Right cardiac atrium (tissue), 5 donors: ENCODE results near the gene CHTF8. TPM values are rescaled to one million over a fixed set of nuclear protein-coding genes. Genes with fewer than 3 reads are reported as not detected.

Experiments
- ATAC-seq, 2 donors: fragments of 200-7000 bp; cut with Tn5 transposase; one replicate each; pipeline versions ENCODE4 v1.8.0 to v1.9.1; 2020; ENCODE audit warnings: moderate library complexity in 2 of 2, mild to moderate bottlenecking in 1 of 2
- DNase-seq, 3 donors: peaks; one replicate each; pipeline ENCODE4 v3.0.0-alpha.2; 2020
- H3K27ac ChIP-seq: one replicate; pipeline ENCODE4 v1.5.1; 2013; ENCODE audit warnings: mild to moderate bottlenecking, low read length, control low read depth, moderate library complexity
- H3K27me3 ChIP-seq: one replicate; pipeline ENCODE4 v1.6.1; 2013; ENCODE audit not compliant: control insufficient read depth, insufficient read depth
- H3K4me1 ChIP-seq: one replicate; pipeline ENCODE4 v1.6.1; 2013; ENCODE audit warnings: low read length; ENCODE audit not compliant: control insufficient read depth, insufficient read depth
- H3K4me3 ChIP-seq: one replicate; pipeline ENCODE4 v1.5.1; 2013; ENCODE audit warnings: low read length, control low read depth
- H3K9me3 ChIP-seq: one replicate; pipeline ENCODE4 v1.6.1; 2013; ENCODE audit warnings: low read length; ENCODE audit not compliant: control insufficient read depth
- WGBS: extraction: QIAGEN DNeasy Blood & Tissue Kit; methylation state at CpG from one replicate; pipeline ENCODE4 v1.1.7; 2013; 5-methylcytosine and 5-hydroxymethylcytosine counted together
- intact Hi-C, 4 donors: fragments of 100-400 bp; cut with DNase I; formaldehyde crosslinking; loops; one replicate each; pipeline versions ENCODE4 v1.11.0 to v1.14.0; 2022 to 2023
- long read RNA-seq, 4 donors: library from polyadenylated mRNA; unstranded; transcript quantifications; one replicate each; pipeline ENCODE4 v2.0.0, GENCODE V29; 2020 to 2021
- polyA plus RNA-seq: library from polyadenylated mRNA; stranded (reverse); fragments of 200-250 nt; gene quantifications from one replicate; pipeline ENCODE4 v1.2.3, GENCODE V29; 2013
- total RNA-seq, 4 donors: library from RNA; stranded (reverse); fragmentation: NEBNext Ultra II Directional; extraction: Animal tissue kit (Norgen Biotek cat#: 25700); gene quantifications; one replicate each; pipeline ENCODE4 v1.2.1, GENCODE V29; 2021
- donor health status: healthy with polysubstance abuse.
- donor health status: DM: no; HTN: yes; CAD: no.
- donor health status: DM: no; HTN: no; CAD: no.
- donor health status: DM: no; HTN: yes; CAD: no; lungs with severe emphysema.
- donor health status: DM: yes; HTN: yes; CAD: no.

CHTF8 gene
- total RNA-seq: 10 to 100 TPM; 48.5 to 60.3 (median 54.1) TPM
- 29.6 TPM for polyA plus RNA-seq
- long read RNA-seq, donor 1, transcript CHTF8-203 (4 exons, 2,903 nt): major isoform, 11 of 30 reads
- long read RNA-seq, donor 1, transcript CHTF8-201 (1 exons, 2,561 nt): minor isoform, 5 of 30 reads
- long read RNA-seq, donor 1, transcript CHTF8-205 (3 exons, 856 nt): minor isoform, 9 of 30 reads
- long read RNA-seq, donor 1, partial matches to known transcripts: 0 of 30 reads
- long read RNA-seq, donor 1, other reads (novel, unspliced or antisense): 2 of 30 reads
- long read RNA-seq, donor 2, transcript CHTF8-203 (4 exons, 2,903 nt): major isoform, 14 of 21 reads
- long read RNA-seq, donor 2, partial matches to known transcripts: 0 of 21 reads
- long read RNA-seq, donor 2, other reads (novel, unspliced or antisense): 1 of 21 reads
- long read RNA-seq, donor 3, transcript CHTF8-211 (2 exons, 734 nt): minor isoform, 5 of 140 reads
- long read RNA-seq, donor 3, transcript CHTF8-201 (1 exons, 2,561 nt): minor isoform, 13 of 140 reads
- long read RNA-seq, donor 3, transcript CHTF8-205 (3 exons, 856 nt): minor isoform, 53 of 140 reads
- long read RNA-seq, donor 3, transcript CHTF8-203 (4 exons, 2,903 nt): major isoform, 54 of 140 reads
- long read RNA-seq, donor 3, partial matches to known transcripts: 4 of 140 reads
- long read RNA-seq, donor 3, other reads (novel, unspliced or antisense): 6 of 140 reads
- long read RNA-seq, donor 4, transcript CHTF8-205 (3 exons, 856 nt): minor isoform, 9 of 51 reads
- long read RNA-seq, donor 4, transcript CHTF8-203 (4 exons, 2,903 nt): major isoform, 30 of 51 reads
- long read RNA-seq, donor 4, transcript CHTF8-201 (1 exons, 2,561 nt): minor isoform, 5 of 51 reads
- long read RNA-seq, donor 4, partial matches to known transcripts: 1 of 51 reads
- long read RNA-seq, donor 4, other reads (novel, unspliced or antisense): 4 of 51 reads

- DNase-seq (peak; percentile 91 to 95 (median 95)), ATAC-seq (peak; percentile 93 to 96)
- peak within 1 kb of the TSS; percentile 94 for H3K4me3 ChIP-seq
- no peaks in the 10 kb centered on the region for H3K9me3 ChIP-seq
- peak within 1 kb of the TSS; percentile 95 for H3K27ac ChIP-seq
- under 1% methylated on average over 78 of the region's 78 CpGs for WGBS
- no peaks in the 10 kb centered on the region for H3K4me1 ChIP-seq
- H3K27me3 ChIP-seq: no peaks in the 10 kb centered on the region
- intact Hi-C loops: no loop called here
These were observed at the start of gene CHTF8, which contains the start of gene UTP4 for GRCh38 chr16:69132424-69133252. Gene CHTF8 (minus strand): TSS chr16:69132588. CDS start chr16:69121458, 11,130 bp downstream. Gene UTP4 (plus strand): TSS chr16:69132649. CDS start chr16:69133460, 811 bp downstream.

GRCh38 chr16:69180011-69180338, 47.6 kb upstream of the CHTF8 start:
- ATAC-seq: peak in 1 of 2 donors; percentile 34
- DNase-seq: no peak
- H3K4me1 ChIP-seq: peaks cover 4% of the 10 kb centered on the region
- intact Hi-C loops: no loop called here
- H3K27me3 ChIP-seq: no peaks in the 10 kb centered on the region
- no peak overlapping the region for H3K4me3 ChIP-seq
- H3K27ac ChIP-seq: no peak overlapping the region
- H3K9me3 ChIP-seq: no peaks in the 10 kb centered on the region

- Histone ChIP-seq H3K4me3 (no peak overlapping the region), H3K27me3 (no peaks in the 10 kb centered on the region), H3K4me1 (peaks cover 4% of the 10 kb centered on the region), H3K9me3 (no peaks in the 10 kb centered on the region), H3K27ac (peak overlapping the region; percentile 12)
- ATAC-seq (peak; percentile 86 to 89), DNase-seq (peak; percentile 82 to 91 (median 86))
- intact Hi-C loops: no loop called here
- WGBS: 15% methylated on average over 6 of the region's 6 CpGs
These were observed 47.1 kb upstream of the CHTF8 start for GRCh38 chr16:69179328-69180010.

- Histone ChIP-seq H3K4me3 (no peak overlapping the region), H3K27ac (no peak overlapping the region), H3K27me3 (no peaks in the 10 kb centered on the region), H3K4me1 (peaks cover 7% of the 10 kb centered on the region), H3K9me3 (no peaks in the 10 kb centered on the region)
- WGBS: 92% methylated on average over 4 of the region's 4 CpGs
- DNase-seq (no peak), ATAC-seq (no peak)
- intact Hi-C loops: no loop called here
These were observed 43.8 kb upstream of the CHTF8 start for GRCh38 chr16:69176033-69176800.

- Histone ChIP-seq H3K4me1 (peaks cover 4% of the 10 kb centered on the region), H3K9me3 (no peaks in the 10 kb centered on the region), H3K4me3 (no peak overlapping the region), H3K27ac (no peak overlapping the region), H3K27me3 (no peaks in the 10 kb centered on the region)
- intact Hi-C loops: no loop called here
- DNase-seq (no peak), ATAC-seq (no peak)
- 48% methylated on average over 6 of the region's 6 CpGs for WGBS
These were observed 39.1 kb upstream of the CHTF8 start for GRCh38 chr16:69171325-69172084.

GRCh38 chr16:69169607-69170352, 37.4 kb upstream of the CHTF8 start:
- H3K4me3 ChIP-seq: no peak overlapping the region
- no peaks in the 10 kb centered on the region for H3K27me3 ChIP-seq
- intact Hi-C loops: no loop called here
- H3K4me1 ChIP-seq: peaks cover 4% of the 10 kb centered on the region
- 91% methylated on average over 6 of the region's 6 CpGs for WGBS
- no peaks in the 10 kb centered on the region for H3K9me3 ChIP-seq
- ATAC-seq (no peak), DNase-seq (no peak)
- no peak overlapping the region for H3K27ac ChIP-seq

GRCh38 chr16:69169051-69169450, 36.7 kb upstream of the CHTF8 start:
- Histone ChIP-seq H3K27ac (no peak overlapping the region), H3K9me3 (no peaks in the 10 kb centered on the region), H3K27me3 (no peaks in the 10 kb centered on the region), H3K4me3 (no peak overlapping the region), H3K4me1 (peaks cover 4% of the 10 kb centered on the region)
- intact Hi-C loops: no loop called here
- DNase-seq: no peak
- 91% methylated on average over 4 of the region's 4 CpGs for WGBS
- no peak for ATAC-seq

- DNase-seq: no peak
- WGBS: 87% methylated on average over 7 of the region's 7 CpGs
- Histone ChIP-seq H3K9me3 (no peaks in the 10 kb centered on the region), H3K4me3 (no peak overlapping the region), H3K27ac (no peak overlapping the region), H3K4me1 (peaks cover 2% of the 10 kb centered on the region), H3K27me3 (no peaks in the 10 kb centered on the region)
- no peak for ATAC-seq
- intact Hi-C loops: no loop called here
These were observed 34.9 kb upstream of the CHTF8 start for GRCh38 chr16:69166946-69167930.
